Pancreas (tissue), 10 donors: ENCODE measurements around the gene TRNT1. TPM values are rescaled to one million over a fixed set of nuclear protein-coding genes. Genes with fewer than 3 reads are reported as not detected.

Experiments used
- ATAC-seq, 4 donors: fragments of 200-7000 bp; cut with Tn5 transposase; one replicate each; pipeline versions ENCODE4 v1.8.0 to v1.9.1; 2020; ENCODE audit warnings: mild to moderate bottlenecking in 4 of 4, moderate library complexity in 4 of 4
- DNase-seq, 6 donors: peaks; one replicate each; pipeline ENCODE4 v3.0.0-alpha.2; 2020
- FAIRE-seq: peaks from 2 replicates; lab custom pipeline; 2012; peaks lifted over from hg19 to GRCh38; lab: Jason Lieb, UNC
- H3K27ac ChIP-seq, 4 donors: fragments of 200-600 bp; sonication (generic); 1 replicate in 3 of 4; 2 replicates in 1 of 4; pipeline versions ENCODE4 v1.5.0 to v1.8.0; 2020
- H3K27me3 ChIP-seq, 4 donors: fragments of 200-600 bp; one replicate each; pipeline ENCODE4 v1.8.0; 2021
- H3K36me3 ChIP-seq, 3 donors: fragments of 200-600 bp; sonication (generic) in 1 of 3; one replicate each; pipeline versions ENCODE4 v1.5.0 to v1.8.0; 2020 to 2021
- H3K4me1 ChIP-seq, 3 donors: fragments of 200-600 bp; one replicate each; pipeline ENCODE4 v1.8.0; 2021
- H3K4me3 ChIP-seq, 4 donors: fragments of 200-600 bp; sonication (generic) in 2 of 4; one replicate each; pipeline versions ENCODE4 v1.5.0 to v1.8.0; 2020 to 2021
- H3K9me3 ChIP-seq, 4 donors: fragments of 200-600 bp; one replicate each; pipeline ENCODE4 v1.8.0; 2021
- WGBS, 2 donors: extraction: QIAGEN DNeasy Blood & Tissue Kit; methylation state at CpG; one replicate each; pipeline ENCODE4 v1.1.7; 2013; 5-methylcytosine and 5-hydroxymethylcytosine counted together
- intact Hi-C, 3 donors: fragments of 100-400 bp; cut with DNase I; formaldehyde crosslinking; loops; one replicate each; pipeline versions ENCODE4 v1.11.1 to v1.14.2; 2022
- polyA plus RNA-seq, 2 donors: library from polyadenylated mRNA; stranded (reverse); fragments of 200-250 nt; gene quantifications; one replicate each; pipeline ENCODE4 v1.2.3, GENCODE V29; 2013
- total RNA-seq, 6 donors: library from RNA; stranded (reverse); fragmentation: NEBNext Ultra II Directional in 4 of 6; extraction: Animal tissue kit (Norgen Biotek cat#: 25700) in 4 of 6; gene quantifications; one replicate each; pipeline versions ENCODE4 v1.2.1 to v1.2.4, GENCODE V29; 2021 to 2023
- TF ChIP-seq, protein P1 (sequence below), 4 donors: fragments of 200-600 bp; sonication (generic) in 3 of 4; IDR thresholded peaks; one replicate each; pipeline versions ENCODE4 v1.5.0 to v1.8.0; 2021; ENCODE audit warnings: antibody characterized with exemption in 4 of 4
- donor health status: healthy with polysubstance abuse.
- donor health status: DM: no; HTN: no; CAD: no; lungs with moderate emphysema.
- donor health status: DM: no; HTN: no; CAD: no.
- donor health status: control.
- donor health status: control.
- donor health status: Bipolar disorder and iron deficiency.
- donor health status: DM: yes; HTN: yes; CAD: no.
- donor health status: DM: no; HTN: no; CAD: no.
- donor health status: DM: no; HTN: no; CAD: no.
- donor health status: DM: yes; HTN: yes; CAD: no.

The TRNT1 gene
- total and polyA plus RNA-seq, 8 donors, result 7.6 to 11.5 (median 8.4) TPM

DNA sequence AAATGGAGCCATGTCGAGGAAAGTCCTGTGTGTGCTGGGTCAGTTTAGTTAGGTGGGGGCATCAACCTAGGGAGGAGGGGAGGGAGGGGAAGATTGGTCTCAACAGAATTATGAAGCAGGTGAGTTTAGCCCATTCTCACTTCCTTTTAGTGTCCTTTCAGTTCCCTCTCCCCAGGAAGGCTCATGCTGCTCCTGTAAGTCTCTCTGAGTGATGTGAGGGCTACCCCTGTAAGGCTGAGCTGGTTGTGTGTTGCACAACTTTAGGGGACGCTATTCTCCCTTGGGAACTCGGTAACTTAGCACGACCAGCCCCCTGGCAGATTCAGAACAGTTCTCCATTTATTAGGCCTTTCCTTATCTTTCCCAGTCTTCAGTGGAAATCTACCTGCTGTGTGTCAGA, 37.7 kb upstream of the TRNT1 start:
- Histone ChIP-seq H3K27me3 (no peaks in the 10 kb centered on the region), H3K36me3 (no peaks in the 10 kb centered on the region), H3K4me3 (no peak overlapping the region), H3K9me3 (no peaks in the 10 kb centered on the region), H3K4me1 (no peaks in the 10 kb centered on the region), H3K27ac (no peak overlapping the region)
- no peak for FAIRE-seq
- TF ChIP-seq, protein P1, sequence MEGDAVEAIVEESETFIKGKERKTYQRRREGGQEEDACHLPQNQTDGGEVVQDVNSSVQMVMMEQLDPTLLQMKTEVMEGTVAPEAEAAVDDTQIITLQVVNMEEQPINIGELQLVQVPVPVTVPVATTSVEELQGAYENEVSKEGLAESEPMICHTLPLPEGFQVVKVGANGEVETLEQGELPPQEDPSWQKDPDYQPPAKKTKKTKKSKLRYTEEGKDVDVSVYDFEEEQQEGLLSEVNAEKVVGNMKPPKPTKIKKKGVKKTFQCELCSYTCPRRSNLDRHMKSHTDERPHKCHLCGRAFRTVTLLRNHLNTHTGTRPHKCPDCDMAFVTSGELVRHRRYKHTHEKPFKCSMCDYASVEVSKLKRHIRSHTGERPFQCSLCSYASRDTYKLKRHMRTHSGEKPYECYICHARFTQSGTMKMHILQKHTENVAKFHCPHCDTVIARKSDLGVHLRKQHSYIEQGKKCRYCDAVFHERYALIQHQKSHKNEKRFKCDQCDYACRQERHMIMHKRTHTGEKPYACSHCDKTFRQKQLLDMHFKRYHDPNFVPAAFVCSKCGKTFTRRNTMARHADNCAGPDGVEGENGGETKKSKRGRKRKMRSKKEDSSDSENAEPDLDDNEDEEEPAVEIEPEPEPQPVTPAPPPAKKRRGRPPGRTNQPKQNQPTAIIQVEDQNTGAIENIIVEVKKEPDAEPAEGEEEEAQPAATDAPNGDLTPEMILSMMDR (IDR thresholded peaks at IDR 0.05), result no peak
- no peak for DNase-seq
- intact Hi-C loops, result no loop called here
- WGBS, 2 donors, result 45 to 47% methylated on average over 4 of the region's 4 CpGs
- ATAC-seq, result no peak

DNA sequence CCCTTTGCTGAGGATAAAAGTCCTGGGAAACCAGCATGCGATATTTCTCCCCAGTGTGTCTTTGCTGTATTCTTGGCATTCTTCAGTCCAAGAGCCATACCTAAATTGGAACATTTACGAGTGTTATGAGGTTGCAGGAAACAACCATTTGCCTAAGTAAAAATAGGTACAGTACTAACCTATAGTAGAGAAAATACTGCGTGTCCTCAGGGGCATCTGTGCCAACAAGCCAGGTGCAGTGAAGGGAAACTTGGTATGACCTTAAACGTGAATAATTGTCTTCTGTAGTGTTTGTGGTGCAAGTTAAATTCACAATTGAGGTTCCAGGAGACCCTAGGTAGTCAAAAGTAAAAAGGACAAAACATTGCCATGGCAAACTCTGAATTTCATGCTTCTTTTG, 28.8 kb upstream of the TRNT1 start:
- H3K27ac ChIP-seq, result no peak overlapping the region
- FAIRE-seq (no peak), DNase-seq (no peak), ATAC-seq (no peak)
- no peaks in the 10 kb centered on the region for H3K4me1 ChIP-seq
- H3K4me3 ChIP-seq, result no peak overlapping the region
- no peaks in the 10 kb centered on the region for H3K27me3 ChIP-seq
- no peaks in the 10 kb centered on the region for H3K36me3 ChIP-seq
- WGBS, 2 donors, result 53 to 54% methylated on average over 4 of the region's 4 CpGs
- TF ChIP-seq, protein P1 (IDR thresholded peaks at IDR 0.05), result no peak
- no peaks in the 10 kb centered on the region for H3K9me3 ChIP-seq
- intact Hi-C loops, result no loop called here

GRCh38 chr3:3101660-3102458, 24.9 kb upstream of the TRNT1 start:
- no peak overlapping the region for H3K4me3 ChIP-seq
- intact Hi-C loops, result no loop called here
- FAIRE-seq (no peak), DNase-seq (no peak), ATAC-seq (no peak)
- TF ChIP-seq, protein P1 (IDR thresholded peaks at IDR 0.05), result no peak
- no peaks in the 10 kb centered on the region for H3K27me3 ChIP-seq
- H3K4me1 ChIP-seq, result no peaks in the 10 kb centered on the region
- H3K36me3 ChIP-seq, result no peaks in the 10 kb centered on the region
- no peaks in the 10 kb centered on the region for H3K9me3 ChIP-seq
- 63 to 77% methylated on average over 6 of the region's 6 CpGs for WGBS, 2 donors
- H3K27ac ChIP-seq, result no peak overlapping the region

DNA sequence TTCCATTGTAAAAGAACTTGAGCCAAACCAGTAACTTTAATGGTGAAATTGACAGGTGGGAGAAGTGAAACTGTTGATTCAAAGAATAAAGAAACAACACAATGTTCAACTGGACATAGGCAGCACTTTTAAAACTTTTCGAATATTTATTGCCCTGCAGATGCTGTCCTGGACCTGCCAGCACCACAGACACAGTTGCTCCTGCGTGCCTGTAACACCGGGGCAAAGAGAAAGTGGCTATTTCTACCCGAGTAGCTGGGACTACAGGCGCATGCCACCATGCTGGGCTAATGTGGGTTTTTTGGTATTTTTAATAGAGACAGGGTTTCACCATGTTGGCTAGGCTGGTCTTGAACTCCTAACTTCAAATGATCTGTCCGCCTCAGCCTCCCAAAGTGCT, 24.0 kb upstream of the TRNT1 start:
- intact Hi-C loops, result no loop called here
- TF ChIP-seq, protein P1 (IDR thresholded peaks at IDR 0.05), result no peak
- ATAC-seq, result no peak
- Histone ChIP-seq H3K4me1 (no peaks in the 10 kb centered on the region), H3K27ac (no peak overlapping the region), H3K4me3 (no peak overlapping the region), H3K9me3 (no peaks in the 10 kb centered on the region), H3K27me3 (no peaks in the 10 kb centered on the region), H3K36me3 (no peaks in the 10 kb centered on the region)
- DNase-seq, result no peak
- WGBS, 2 donors, result 65 to 79% methylated on average over 6 of the region's 6 CpGs
- FAIRE-seq, result no peak

DNA sequence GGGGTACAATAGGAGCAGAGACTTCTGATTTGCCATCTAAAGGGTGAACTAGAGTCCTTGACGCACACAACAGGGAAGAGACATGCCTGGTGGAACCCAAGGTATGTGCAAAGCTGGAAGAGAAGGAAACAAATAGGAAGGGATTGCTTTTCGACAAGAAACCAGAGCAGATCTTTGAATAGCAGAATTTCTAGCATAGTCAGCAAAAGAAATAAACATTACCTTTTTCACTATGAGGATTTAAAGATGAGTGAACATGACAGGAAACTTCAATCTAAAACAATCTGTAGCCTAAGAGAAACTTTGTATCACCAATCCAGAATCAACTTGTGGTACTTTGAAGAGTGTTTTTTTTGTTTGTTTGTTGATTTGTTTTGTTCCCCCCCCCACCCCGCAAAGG, 21.5 kb upstream of the TRNT1 start:
- H3K27ac ChIP-seq, result no peak overlapping the region
- 72 to 89% methylated on average over 3 of the region's 3 CpGs for WGBS, 2 donors
- DNase-seq, result no peak
- no peaks in the 10 kb centered on the region for H3K9me3 ChIP-seq
- no peak for ATAC-seq
- no peak for FAIRE-seq
- H3K4me3 ChIP-seq, result no peak overlapping the region
- H3K27me3 ChIP-seq, result no peaks in the 10 kb centered on the region
- no peaks in the 10 kb centered on the region for H3K4me1 ChIP-seq
- H3K36me3 ChIP-seq, result no peaks in the 10 kb centered on the region
- TF ChIP-seq, protein P1 (IDR thresholded peaks at IDR 0.05), result no peak
- intact Hi-C loops, result no loop called here
